Progenitor cell of endocrine pancreas (in vitro differentiated cells): ENCODE data around the gene RIC8A. TPM values are rescaled to one million over a fixed set of nuclear protein-coding genes. Genes with fewer than 3 reads are reported as not detected.

Experiments
- DNase-seq: peaks from one replicate; pipeline ENCODE4 v3.0.0; 2021; ENCODE audit warnings: low spot score; ENCODE audit not compliant: unreplicated experiment
- H3K27ac Mint-ChIP-seq: 2 replicates; pipeline ENCODE4 v1.8.0; 2021; ENCODE audit warnings: mild to moderate bottlenecking, moderate library complexity, mixed read lengths
- H3K27me3 Mint-ChIP-seq: 2 replicates; pipeline ENCODE4 v1.8.0; 2021; ENCODE audit warnings: mixed read lengths
- H3K36me3 Mint-ChIP-seq: 2 replicates; pipeline ENCODE4 v1.8.0; 2022; ENCODE audit warnings: mixed read lengths; ENCODE audit not compliant: insufficient read depth
- H3K4me1 Mint-ChIP-seq: 2 replicates; pipeline ENCODE4 v1.8.0; 2021; ENCODE audit warnings: low read depth, mixed read lengths
- H3K4me3 Mint-ChIP-seq: 2 replicates; pipeline ENCODE4 v1.8.0; 2021; ENCODE audit warnings: low read depth, mild to moderate bottlenecking, moderate library complexity, mixed read lengths
- H3K9me3 Mint-ChIP-seq: 2 replicates; pipeline ENCODE4 v1.8.0; 2021; ENCODE audit warnings: low read depth, mixed read lengths
- total RNA-seq: library from RNA; stranded (reverse); gene quantifications from 2 replicates; pipeline ENCODE4 v1.2.1, GENCODE V29; 2021
- TF ChIP-seq, protein P1 (sequence below): fragments of 200-600 bp; sonication (generic); IDR thresholded peaks from one replicate; pipeline ENCODE4 v1.5.0; 2021; ENCODE audit warnings: antibody characterized with exemption, mild to moderate bottlenecking; ENCODE audit not compliant: unreplicated experiment

RIC8A gene
- total RNA-seq, 1 donor from 2014 or later: 88.0 TPM

- H3K27me3 Mint-ChIP-seq: no peaks in the 10 kb centered on the region
- peaks cover 3% of the 10 kb centered on the region for H3K36me3 Mint-ChIP-seq
- no peaks in the 10 kb centered on the region for H3K4me1 Mint-ChIP-seq
- no peak overlapping the region for H3K4me3 Mint-ChIP-seq
- H3K9me3 Mint-ChIP-seq: no peaks in the 10 kb centered on the region
- TF ChIP-seq, protein P1, sequence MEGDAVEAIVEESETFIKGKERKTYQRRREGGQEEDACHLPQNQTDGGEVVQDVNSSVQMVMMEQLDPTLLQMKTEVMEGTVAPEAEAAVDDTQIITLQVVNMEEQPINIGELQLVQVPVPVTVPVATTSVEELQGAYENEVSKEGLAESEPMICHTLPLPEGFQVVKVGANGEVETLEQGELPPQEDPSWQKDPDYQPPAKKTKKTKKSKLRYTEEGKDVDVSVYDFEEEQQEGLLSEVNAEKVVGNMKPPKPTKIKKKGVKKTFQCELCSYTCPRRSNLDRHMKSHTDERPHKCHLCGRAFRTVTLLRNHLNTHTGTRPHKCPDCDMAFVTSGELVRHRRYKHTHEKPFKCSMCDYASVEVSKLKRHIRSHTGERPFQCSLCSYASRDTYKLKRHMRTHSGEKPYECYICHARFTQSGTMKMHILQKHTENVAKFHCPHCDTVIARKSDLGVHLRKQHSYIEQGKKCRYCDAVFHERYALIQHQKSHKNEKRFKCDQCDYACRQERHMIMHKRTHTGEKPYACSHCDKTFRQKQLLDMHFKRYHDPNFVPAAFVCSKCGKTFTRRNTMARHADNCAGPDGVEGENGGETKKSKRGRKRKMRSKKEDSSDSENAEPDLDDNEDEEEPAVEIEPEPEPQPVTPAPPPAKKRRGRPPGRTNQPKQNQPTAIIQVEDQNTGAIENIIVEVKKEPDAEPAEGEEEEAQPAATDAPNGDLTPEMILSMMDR: no peak
- DNase-seq: no peak
- H3K27ac Mint-ChIP-seq: no peak overlapping the region
Observed at GRCh38 chr11:221539-221938, 14.0 kb downstream of the RIC8A start.

DNA sequence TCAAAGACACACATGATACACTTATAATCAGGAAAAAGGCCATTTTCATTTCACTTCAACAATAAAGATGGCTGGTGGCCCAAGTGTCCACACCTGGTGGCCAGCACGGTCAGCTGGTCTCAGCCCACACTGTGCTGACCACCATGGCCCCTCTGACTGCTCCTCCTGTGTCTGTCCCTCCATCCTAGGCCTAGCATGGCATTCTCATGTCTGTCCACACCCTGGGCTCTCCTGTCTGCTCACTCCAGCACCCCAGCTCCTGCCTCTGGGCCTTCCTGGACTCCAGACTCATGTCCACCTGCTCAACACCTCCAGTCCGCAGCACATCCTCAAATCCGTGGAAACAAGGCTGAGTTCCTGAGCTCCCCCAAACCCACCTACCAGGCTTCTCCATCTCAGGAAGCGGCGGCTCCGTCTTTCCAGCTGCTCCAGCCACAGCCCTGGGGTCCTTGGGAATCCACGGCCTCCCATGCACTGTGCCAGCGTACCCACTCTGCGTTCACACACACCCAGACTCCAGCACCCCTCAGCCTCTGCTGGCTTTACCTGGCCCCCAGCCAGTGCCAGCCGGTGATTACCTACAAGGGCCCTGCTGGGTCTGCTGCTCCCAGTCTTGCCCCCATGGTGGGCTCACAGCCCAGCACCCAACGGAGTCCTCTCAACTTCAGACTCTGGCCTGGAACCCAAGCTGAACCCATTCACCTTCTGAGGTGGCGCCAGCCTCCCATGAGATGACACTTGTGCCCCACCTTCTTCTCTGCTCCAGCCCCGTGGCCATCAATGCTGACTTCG lies 14.7 kb downstream of the RIC8A start:
- Mint-ChIP-seq H3K4me3 (no peak overlapping the region), H3K27me3 (no peaks in the 10 kb centered on the region), H3K4me1 (no peaks in the 10 kb centered on the region), H3K9me3 (no peaks in the 10 kb centered on the region), H3K27ac (no peak overlapping the region), H3K36me3 (peaks cover 3% of the 10 kb centered on the region)
- DNase-seq: no peak
- TF ChIP-seq, protein P1: no peak

DNA sequence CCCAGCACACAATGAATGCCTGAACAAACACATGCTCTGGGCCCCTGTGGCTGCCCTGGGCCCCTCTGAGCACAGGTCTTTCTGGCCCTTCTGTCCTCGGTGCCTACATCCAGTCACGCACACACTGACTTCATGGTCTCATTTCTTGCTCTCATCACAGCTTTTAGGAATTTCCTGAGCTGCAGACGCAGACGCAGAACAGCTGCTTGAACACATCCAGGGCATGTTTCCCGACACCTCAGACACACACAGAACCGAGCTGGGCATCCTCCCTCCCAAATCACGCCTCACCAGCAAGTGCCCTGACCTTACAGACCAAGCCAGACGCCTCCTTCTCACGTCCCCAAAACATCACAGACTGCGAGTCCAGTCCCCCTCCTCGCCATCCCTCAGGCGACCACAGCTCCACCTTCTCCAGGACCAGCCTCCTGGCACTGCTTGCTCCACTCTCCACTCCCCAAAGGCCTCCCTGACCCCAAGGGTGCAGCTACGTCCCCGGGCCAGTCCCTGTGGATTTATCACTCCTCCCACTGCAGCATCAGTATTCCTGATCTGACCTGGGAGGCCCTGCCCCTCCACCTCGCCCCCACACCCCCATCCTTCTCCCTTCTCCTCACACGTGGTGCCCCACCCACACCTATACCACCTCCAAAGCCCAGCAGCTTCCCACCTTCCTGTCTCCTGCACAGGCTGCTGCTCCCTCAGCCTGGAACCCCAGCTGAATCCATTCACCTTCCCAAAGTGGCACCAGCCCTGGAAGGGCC lies 15.7 kb downstream of the RIC8A start:
- Mint-ChIP-seq H3K36me3 (peaks cover 3% of the 10 kb centered on the region), H3K9me3 (no peaks in the 10 kb centered on the region), H3K4me1 (no peaks in the 10 kb centered on the region), H3K27me3 (no peaks in the 10 kb centered on the region), H3K27ac (peak overlapping the region; percentile 84), H3K4me3 (no peak overlapping the region)
- DNase-seq: no peak
- TF ChIP-seq, protein P1: no peak

DNA sequence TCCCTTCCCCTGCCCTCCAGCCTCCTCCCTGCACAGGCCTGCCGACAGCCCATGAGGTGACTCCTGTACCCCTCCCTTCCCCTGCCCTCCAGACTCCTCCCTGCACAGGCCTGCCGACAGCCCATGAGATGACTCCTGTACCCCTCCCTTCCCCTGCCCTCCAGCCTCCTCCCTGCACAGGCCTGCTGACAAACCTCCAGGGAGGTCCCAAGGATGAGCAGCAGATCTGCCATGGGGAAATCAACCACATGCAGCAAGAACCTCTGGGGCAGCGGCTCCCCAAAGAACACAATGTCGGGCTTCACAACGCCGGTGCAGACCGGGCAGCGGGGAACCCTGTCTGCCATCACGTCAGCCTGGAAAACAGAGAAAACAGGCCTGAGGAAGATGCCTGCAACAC lies 16.4 kb downstream of the RIC8A start:
- Mint-ChIP-seq H3K27ac (no peak overlapping the region), H3K4me3 (no peak overlapping the region), H3K27me3 (no peaks in the 10 kb centered on the region), H3K4me1 (no peaks in the 10 kb centered on the region), H3K9me3 (no peaks in the 10 kb centered on the region), H3K36me3 (peaks cover 3% of the 10 kb centered on the region)
- no peak for DNase-seq
- TF ChIP-seq, protein P1: no peak

- Mint-ChIP-seq H3K4me3 (no peak overlapping the region), H3K4me1 (no peaks in the 10 kb centered on the region), H3K36me3 (peaks cover 1% of the 10 kb centered on the region), H3K9me3 (no peaks in the 10 kb centered on the region), H3K27me3 (no peaks in the 10 kb centered on the region), H3K27ac (no peak overlapping the region)
- no peak for DNase-seq
- TF ChIP-seq, protein P1: no peak
Observed at GRCh38 chr11:224424-224823, 16.9 kb downstream of the RIC8A start.
